PC-3 (cell line): ENCODE measurements around the gene ME2.

Experiments used
- CTCF ChIP-seq: fragments of 300-600 bp; sonication (generic); conservative IDR thresholded peaks from 2 replicates; pipeline ENCODE4 v1.5.1; 2017; ENCODE audit warnings: antibody characterized with exemption, low read depth, mild to moderate bottlenecking, low read length
- EZH2 ChIP-seq: fragments of 300-600 bp; sonication (generic); IDR thresholded peaks from one replicate; pipeline ENCODE4 v1.6.1; 2017; ENCODE audit warnings: antibody characterized with exemption, mild to moderate bottlenecking, low read length; ENCODE audit not compliant: unreplicated experiment
- EZH2phosphoT487 ChIP-seq: fragments of 300-600 bp; sonication (generic); IDR thresholded peaks from 2 replicates; pipeline ENCODE4 v1.6.1; 2018; ENCODE audit warnings: mild to moderate bottlenecking, antibody characterized with exemption, low read length, borderline replicate concordance

GRCh38 chr18:50830544-50830943 lies 48.4 kb upstream of the ME2 start:
- no peak for TF ChIP-seq CTCF
- no peak for TF ChIP-seq EZH2
- TF ChIP-seq EZH2phosphoT487: no peak
